Neural progenitor cell (in vitro differentiated cells): ENCODE data around the gene PTPA. TPM values are rescaled to one million over a fixed set of nuclear protein-coding genes. Genes with fewer than 3 reads are reported as not detected.

Source experiments
- DNase-seq: peaks from one replicate; pipeline ENCODE4 v3.0.0-alpha.2; 2016; ENCODE audit warnings: low spot score
- H2AFZ ChIP-seq: fragments of 200-600 bp; sonication (generic); replicated peaks from 2 replicates; pipeline ENCODE4 v1.6.1; 2016; ENCODE audit warnings: antibody characterized with exemption
- H3F3A ChIP-seq: fragments of 200-600 bp; sonication (generic); 2 replicates; pipeline ENCODE4 v1.6.1; 2016; ENCODE audit warnings: antibody characterized with exemption, low read depth
- H3K27ac ChIP-seq: fragments of 200-600 bp; sonication (generic); 2 replicates; pipeline ENCODE4 v1.5.1; 2016; ENCODE audit warnings: mild to moderate bottlenecking
- H3K27me3 ChIP-seq: fragments of 200-600 bp; sonication (generic); 2 replicates; pipeline ENCODE4 v1.6.1; 2016; ENCODE audit warnings: mild to moderate bottlenecking, moderate library complexity
- H3K36me3 ChIP-seq: fragments of 200-600 bp; sonication (generic); 2 replicates; pipeline ENCODE4 v1.5.1; 2016
- H3K4me1 ChIP-seq: fragments of 200-600 bp; sonication (generic); 2 replicates; pipeline ENCODE4 v1.6.1; 2016; ENCODE audit warnings: mixed run types
- H3K4me2 ChIP-seq: fragments of 200-600 bp; sonication (generic); 2 replicates; pipeline ENCODE4 v1.6.1; 2016
- H3K4me3 ChIP-seq: fragments of 200-600 bp; sonication (generic); 2 replicates; pipeline ENCODE4 v1.5.1; 2016
- H3K79me2 ChIP-seq: fragments of 200-600 bp; sonication (generic); 2 replicates; pipeline ENCODE4 v1.6.1; 2016; ENCODE audit warnings: low read depth
- H3K9ac ChIP-seq: fragments of 200-600 bp; sonication (generic); 2 replicates; pipeline ENCODE4 v1.6.1; 2016
- H3K9me3 ChIP-seq: fragments of 200-600 bp; sonication (generic); 2 replicates; pipeline ENCODE4 v1.5.1; 2016; ENCODE audit warnings: low read depth
- H4K20me1 ChIP-seq: fragments of 200-600 bp; sonication (generic); 2 replicates; pipeline ENCODE4 v1.6.1; 2016; ENCODE audit warnings: low read depth
- H3K27ac Mint-ChIP-seq: 3 replicates; pipeline ENCODE4 v1.8.0; 2021; ENCODE audit warnings: mixed read lengths
- H3K27me3 Mint-ChIP-seq: 2 replicates; pipeline ENCODE4 v1.8.0; 2022; ENCODE audit warnings: low read depth, mild to moderate bottlenecking, inconsistent platforms, moderate library complexity, mixed read lengths; ENCODE audit not compliant: insufficient read depth
- H3K36me3 Mint-ChIP-seq: 3 replicates; pipeline ENCODE4 v1.8.0; 2021; ENCODE audit warnings: mixed read lengths
- H3K4me1 Mint-ChIP-seq: 3 replicates; pipeline ENCODE4 v1.8.0; 2021; ENCODE audit warnings: mixed read lengths
- H3K4me3 Mint-ChIP-seq: 3 replicates; pipeline ENCODE4 v1.8.0; 2021; ENCODE audit warnings: mild to moderate bottlenecking, moderate library complexity, mixed read lengths
- H3K9me3 Mint-ChIP-seq: 3 replicates; pipeline ENCODE4 v1.8.0; 2020; ENCODE audit warnings: mixed read lengths
- EZH2 ChIP-seq: fragments of 200-600 bp; sonication (generic); IDR thresholded peaks from 2 replicates; pipeline ENCODE4 v1.6.1; 2017; ENCODE audit warnings: antibody characterized with exemption, mild to moderate bottlenecking, moderate library complexity
- EZH2phosphoT487 ChIP-seq: fragments of 200-600 bp; sonication (generic); IDR thresholded peaks from 2 replicates; pipeline ENCODE4 v1.6.1; 2017; ENCODE audit warnings: antibody characterized with exemption
- total RNA-seq: library from RNA; depleted of rRNA; stranded (reverse); fragments of >200 nt; gene quantifications from 2 replicates; pipeline ENCODE4 v1.2.3, GENCODE V29; 2015; ENCODE audit warnings: low replicate concordance
- TF ChIP-seq, protein P1 (sequence below): fragments of 200-600 bp; sonication (generic); IDR thresholded peaks from 2 replicates; pipeline ENCODE4 v1.5.1; 2017; ENCODE audit warnings: antibody characterized with exemption, mild to moderate bottlenecking

PTPA gene
- total RNA-seq, 1 donor from 2014 or later: 82.4 TPM

DNA sequence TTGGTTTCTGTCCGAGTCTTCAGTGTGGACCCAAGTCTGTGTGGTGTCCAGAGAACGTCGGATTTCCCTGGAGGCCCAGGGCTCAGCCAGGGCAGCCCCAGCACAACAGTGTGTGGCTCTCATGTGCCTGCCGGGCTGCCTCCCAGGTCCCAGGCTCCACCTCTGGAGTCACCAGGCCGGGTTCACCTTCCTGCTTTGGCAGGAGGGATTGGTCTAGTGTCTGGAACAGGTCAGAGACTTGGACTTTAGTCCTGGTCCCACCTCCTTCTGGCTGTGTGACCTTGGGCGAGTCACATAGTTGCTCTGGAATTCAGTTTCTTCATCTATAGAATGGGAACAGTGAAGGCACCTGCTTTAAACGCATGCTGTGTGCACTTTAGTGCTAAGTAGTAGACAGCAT is 27.1 kb upstream of the PTPA start:
- H3K27ac Mint-ChIP-seq: no peak overlapping the region
- no peak for TF ChIP-seq EZH2phosphoT487
- no peak for TF ChIP-seq EZH2
- TF ChIP-seq, protein P1, sequence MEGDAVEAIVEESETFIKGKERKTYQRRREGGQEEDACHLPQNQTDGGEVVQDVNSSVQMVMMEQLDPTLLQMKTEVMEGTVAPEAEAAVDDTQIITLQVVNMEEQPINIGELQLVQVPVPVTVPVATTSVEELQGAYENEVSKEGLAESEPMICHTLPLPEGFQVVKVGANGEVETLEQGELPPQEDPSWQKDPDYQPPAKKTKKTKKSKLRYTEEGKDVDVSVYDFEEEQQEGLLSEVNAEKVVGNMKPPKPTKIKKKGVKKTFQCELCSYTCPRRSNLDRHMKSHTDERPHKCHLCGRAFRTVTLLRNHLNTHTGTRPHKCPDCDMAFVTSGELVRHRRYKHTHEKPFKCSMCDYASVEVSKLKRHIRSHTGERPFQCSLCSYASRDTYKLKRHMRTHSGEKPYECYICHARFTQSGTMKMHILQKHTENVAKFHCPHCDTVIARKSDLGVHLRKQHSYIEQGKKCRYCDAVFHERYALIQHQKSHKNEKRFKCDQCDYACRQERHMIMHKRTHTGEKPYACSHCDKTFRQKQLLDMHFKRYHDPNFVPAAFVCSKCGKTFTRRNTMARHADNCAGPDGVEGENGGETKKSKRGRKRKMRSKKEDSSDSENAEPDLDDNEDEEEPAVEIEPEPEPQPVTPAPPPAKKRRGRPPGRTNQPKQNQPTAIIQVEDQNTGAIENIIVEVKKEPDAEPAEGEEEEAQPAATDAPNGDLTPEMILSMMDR: no peak
- H3K9me3 Mint-ChIP-seq: no peaks in the 10 kb centered on the region
- Histone ChIP-seq H3K36me3 (no peaks in the 10 kb centered on the region), H4K20me1 (peaks cover 10% of the 10 kb centered on the region), H3K4me2 (no peak overlapping the region), H3K79me2 (peaks cover 44% of the 10 kb centered on the region), H2AFZ (no peak overlapping the region), H3K4me3 (no peak overlapping the region), H3K27me3 (no peaks in the 10 kb centered on the region), H3K9ac (no peak overlapping the region), H3K27ac (no peak overlapping the region), H3K4me1 (peaks cover 8% of the 10 kb centered on the region), H3K9me3 (no peaks in the 10 kb centered on the region), H3F3A (no peaks in the 10 kb centered on the region)
- H3K4me3 Mint-ChIP-seq: no peak overlapping the region
- H3K36me3 Mint-ChIP-seq: peaks cover 3% of the 10 kb centered on the region
- H3K27me3 Mint-ChIP-seq: peaks cover 2% of the 10 kb centered on the region
- DNase-seq: no peak
- H3K4me1 Mint-ChIP-seq: peaks cover 12% of the 10 kb centered on the region

DNA sequence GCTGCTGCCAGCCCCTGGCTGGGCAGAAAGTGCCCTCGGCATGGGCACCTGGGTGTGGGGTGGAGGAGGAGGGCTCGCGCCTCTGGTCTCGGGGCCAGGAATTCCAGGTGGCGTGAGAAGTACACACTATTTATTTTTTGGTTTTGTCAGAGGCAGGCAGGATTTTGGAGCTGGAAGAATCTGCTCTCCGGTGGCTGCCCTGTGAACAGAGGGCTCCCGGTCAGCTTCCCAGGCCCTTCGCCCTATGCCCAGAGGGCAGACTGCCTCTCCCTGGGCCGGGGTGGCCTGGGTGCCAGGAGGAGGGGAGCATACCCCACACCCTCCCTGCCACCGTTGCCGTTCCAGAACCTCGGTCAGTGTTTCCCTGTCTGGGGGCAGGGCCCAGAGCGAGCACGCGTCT is 22.0 kb upstream of the PTPA start:
- DNase-seq: no peak
- peaks cover 2% of the 10 kb centered on the region for H3K27me3 Mint-ChIP-seq
- Histone ChIP-seq H3F3A (peaks cover 5% of the 10 kb centered on the region), H2AFZ (no peak overlapping the region), H3K9ac (no peak overlapping the region), H3K4me1 (no peaks in the 10 kb centered on the region), H4K20me1 (no peaks in the 10 kb centered on the region), H3K4me3 (no peak overlapping the region), H3K79me2 (peaks cover 2% of the 10 kb centered on the region), H3K36me3 (no peaks in the 10 kb centered on the region), H3K9me3 (no peaks in the 10 kb centered on the region), H3K4me2 (no peak overlapping the region), H3K27ac (no peak overlapping the region), H3K27me3 (no peaks in the 10 kb centered on the region)
- peaks cover 3% of the 10 kb centered on the region for H3K36me3 Mint-ChIP-seq
- H3K4me1 Mint-ChIP-seq: peaks cover 6% of the 10 kb centered on the region
- H3K27ac Mint-ChIP-seq: no peak overlapping the region
- TF ChIP-seq EZH2phosphoT487: no peak
- TF ChIP-seq, protein P1: no peak
- no peak for TF ChIP-seq EZH2
- H3K9me3 Mint-ChIP-seq: no peaks in the 10 kb centered on the region
- H3K4me3 Mint-ChIP-seq: no peak overlapping the region

DNA sequence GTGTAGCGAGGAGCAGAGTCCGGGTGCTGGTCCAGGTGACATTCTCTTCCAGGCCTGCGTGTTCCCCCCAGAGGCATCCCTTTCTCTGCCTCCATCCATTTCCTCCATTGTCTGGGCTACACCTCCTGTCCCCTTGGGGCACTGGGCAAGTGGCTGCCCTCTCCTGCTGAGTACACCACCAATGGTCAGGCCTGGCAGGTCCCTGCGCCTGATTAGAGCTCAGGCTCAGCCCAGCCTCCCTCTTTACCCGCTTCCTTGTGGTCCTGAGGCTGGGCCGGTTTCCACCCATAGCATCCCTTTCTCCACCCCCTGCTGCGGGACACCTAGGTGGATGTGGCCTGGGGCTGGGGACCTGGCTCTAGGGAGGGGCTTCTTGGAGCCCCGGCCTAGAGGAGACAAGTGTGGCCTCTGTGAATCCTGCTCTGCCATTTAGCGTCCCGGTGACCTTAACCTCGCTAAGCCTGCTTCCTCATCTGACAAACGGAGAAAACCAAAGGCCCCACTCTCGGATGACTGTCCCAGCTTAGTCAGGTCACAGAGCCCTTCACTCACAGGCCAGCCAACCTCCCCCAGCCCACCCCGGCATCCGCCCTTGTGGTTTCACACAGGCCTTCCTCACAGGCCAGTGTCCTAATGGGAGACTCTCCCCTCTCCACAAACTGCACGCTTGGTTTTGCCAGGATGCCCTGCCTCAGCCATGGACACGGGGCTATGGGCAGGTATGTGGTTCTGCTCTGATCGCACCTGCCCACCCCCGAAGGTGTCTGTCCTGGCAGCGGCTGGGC is 17.4 kb upstream of the PTPA start:
- peaks cover 4% of the 10 kb centered on the region for H3K36me3 Mint-ChIP-seq
- no peak for DNase-seq
- H3K4me2 ChIP-seq: no peak overlapping the region
- TF ChIP-seq EZH2phosphoT487 (no peak), EZH2 (no peak)
- TF ChIP-seq, protein P1: no peak
- H3K27me3 ChIP-seq: no peaks in the 10 kb centered on the region
- H4K20me1 ChIP-seq: no peaks in the 10 kb centered on the region
- peak overlapping the region; percentile 68 for H3K4me3 Mint-ChIP-seq
- peaks cover 8% of the 10 kb centered on the region for H3K27me3 Mint-ChIP-seq
- H3K9me3 Mint-ChIP-seq: no peaks in the 10 kb centered on the region
- H3K27ac Mint-ChIP-seq: peak overlapping the region; percentile 93
- H3K36me3 ChIP-seq: no peaks in the 10 kb centered on the region
- peaks cover 5% of the 10 kb centered on the region for H3F3A ChIP-seq
- no peaks in the 10 kb centered on the region for H3K79me2 ChIP-seq
- no peak overlapping the region for H3K27ac ChIP-seq
- H3K4me3 ChIP-seq: no peak overlapping the region
- no peaks in the 10 kb centered on the region for H3K4me1 ChIP-seq
- H3K9me3 ChIP-seq: no peaks in the 10 kb centered on the region
- H3K9ac ChIP-seq: peak overlapping the region; percentile 32
- H2AFZ ChIP-seq: no peak overlapping the region
- peaks cover 6% of the 10 kb centered on the region for H3K4me1 Mint-ChIP-seq
